H9 (cell line): ENCODE results near the gene TRMT2A. TPM values are rescaled to one million over a fixed set of nuclear protein-coding genes. Genes with fewer than 3 reads are reported as not detected.

ENCODE experiments used
- DNase-seq: peaks from one replicate; pipeline ENCODE4 v3.0.0-alpha.2; 2017
- H2AFZ ChIP-seq: one replicate; pipeline ENCODE4 v1.6.1; 2013; ENCODE audit warnings: mild to moderate bottlenecking, low read length, control low read depth, moderate library complexity
- H2AK5ac ChIP-seq: 2 replicates; pipeline ENCODE4 v1.6.1; 2013; ENCODE audit warnings: low read length, control low read depth, mixed read lengths; ENCODE audit not compliant: insufficient read length
- H2BK120ac ChIP-seq: one replicate; pipeline ENCODE4 v1.6.1; 2013; ENCODE audit warnings: low read depth, mild to moderate bottlenecking, low read length, control low read depth, inconsistent platforms; ENCODE audit not compliant: poor library complexity, severe bottlenecking
- H2BK12ac ChIP-seq: 2 replicates; pipeline ENCODE4 v1.6.1; 2013; ENCODE audit warnings: low read length, control low read depth, mixed read lengths, low read depth; ENCODE audit not compliant: insufficient read length
- H2BK15ac ChIP-seq: 2 replicates; pipeline ENCODE4 v1.6.1; 2013; ENCODE audit warnings: low read depth, low read length, control low read depth
- H2BK20ac ChIP-seq: one replicate; pipeline ENCODE4 v1.6.1; 2013; ENCODE audit warnings: low read depth, mild to moderate bottlenecking, low read length, control low read depth, inconsistent platforms; ENCODE audit not compliant: poor library complexity, severe bottlenecking
- H2BK5ac ChIP-seq: 2 replicates; pipeline ENCODE4 v1.6.1; 2013; ENCODE audit warnings: low read length, control low read depth, mixed read lengths; ENCODE audit not compliant: insufficient read length
- H3K14ac ChIP-seq: 2 replicates; pipeline ENCODE4 v1.6.1; 2013; ENCODE audit warnings: low read length, control low read depth; ENCODE audit not compliant: insufficient read depth
- H3K18ac ChIP-seq: 2 replicates; pipeline ENCODE4 v1.6.1; 2013; ENCODE audit warnings: low read depth, mild to moderate bottlenecking, mixed read lengths, low read length, control low read depth; ENCODE audit not compliant: insufficient read length
- H3K23ac ChIP-seq: 2 replicates; pipeline ENCODE4 v1.6.1; 2013; ENCODE audit warnings: low read length, control low read depth, mixed read lengths, low read depth; ENCODE audit not compliant: insufficient read length
- H3K23me2 ChIP-seq: 2 replicates; pipeline ENCODE4 v1.6.1; 2013; ENCODE audit warnings: low read depth, mild to moderate bottlenecking, mixed read lengths, low read length, control low read depth; ENCODE audit not compliant: insufficient read length, poor library complexity, severe bottlenecking
- H3K27ac ChIP-seq: 2 replicates; pipeline ENCODE4 v1.5.1; 2013; ENCODE audit warnings: low read length, control low read depth, mixed read lengths, low read depth; ENCODE audit not compliant: insufficient read length
- H3K27me3 ChIP-seq: 2 replicates; pipeline ENCODE4 v1.6.1; 2013; ENCODE audit warnings: low read length, control low read depth, inconsistent platforms; ENCODE audit not compliant: insufficient read depth
- H3K4ac ChIP-seq: 2 replicates; pipeline ENCODE4 v1.6.1; 2013; ENCODE audit warnings: low read depth, mild to moderate bottlenecking, control low read depth, inconsistent platforms, low read length, moderate library complexity
- H3K4me1 ChIP-seq: 2 replicates; pipeline ENCODE4 v1.6.1; 2013; ENCODE audit warnings: low read length, control low read depth, inconsistent platforms; ENCODE audit not compliant: insufficient read depth
- H3K4me2 ChIP-seq: 2 replicates; pipeline ENCODE4 v1.6.1; 2013; ENCODE audit warnings: low read length, control low read depth, mixed read lengths; ENCODE audit not compliant: insufficient read length, insufficient read depth
- H3K56ac ChIP-seq: 2 replicates; pipeline ENCODE4 v1.6.1; 2013; ENCODE audit warnings: low read depth, mild to moderate bottlenecking, mixed read lengths, low read length, control low read depth; ENCODE audit not compliant: insufficient read length
- H3K79me1 ChIP-seq: 2 replicates; pipeline ENCODE4 v1.6.1; 2013; ENCODE audit warnings: low read depth, mild to moderate bottlenecking, moderate library complexity, low read length, control low read depth, inconsistent platforms; ENCODE audit not compliant: insufficient read depth, poor library complexity, severe bottlenecking
- H3K79me2 ChIP-seq: 2 replicates; pipeline ENCODE4 v1.6.1; 2013; ENCODE audit warnings: low read length, control low read depth, inconsistent platforms; ENCODE audit not compliant: insufficient read depth
- H3K9ac ChIP-seq: 2 replicates; pipeline ENCODE4 v1.6.1; 2013; ENCODE audit warnings: low read length, control low read depth, mixed read lengths; ENCODE audit not compliant: insufficient read length; ENCODE audit errors: extremely low read depth
- H3K9me3 ChIP-seq: one replicate; pipeline ENCODE4 v1.6.1; 2013; ENCODE audit warnings: low read depth, low read length, inconsistent platforms; ENCODE audit not compliant: control insufficient read depth
- H3T11ph ChIP-seq: one replicate; pipeline ENCODE4 v1.6.1; 2013; ENCODE audit warnings: mild to moderate bottlenecking, low read length, control low read depth, inconsistent platforms
- H4K20me1 ChIP-seq: one replicate; pipeline ENCODE4 v1.6.1; 2013; ENCODE audit not compliant: control insufficient read depth, insufficient read length, insufficient read depth
- H4K5ac ChIP-seq: 2 replicates; pipeline ENCODE4 v1.6.1; 2013; ENCODE audit warnings: low read depth, mild to moderate bottlenecking, mixed read lengths, low read length, control low read depth; ENCODE audit not compliant: insufficient read length
- H4K8ac ChIP-seq: replicated peaks from 2 replicates; pipeline ENCODE4 v1.6.1; 2013; ENCODE audit warnings: low read length, control low read depth, mixed read lengths, low read depth; ENCODE audit not compliant: insufficient read length
- H4K91ac ChIP-seq: 2 replicates; pipeline ENCODE4 v1.6.1; 2013; ENCODE audit warnings: low read depth, mild to moderate bottlenecking, moderate library complexity, mixed read lengths, low read length, control low read depth; ENCODE audit not compliant: insufficient read length
- H3K27ac Mint-ChIP-seq, 3 experiments: 2 replicates in 2 of 3; 3 replicates in 1 of 3; pipeline ENCODE4 v1.8.0; 2020 to 2021; ENCODE audit warnings: mixed read lengths in 3 of 3, mild to moderate bottlenecking in 1 of 3, moderate library complexity in 1 of 3
- H3K27me3 Mint-ChIP-seq: 2 replicates; pipeline ENCODE4 v1.8.0; 2021; ENCODE audit warnings: low read depth, mild to moderate bottlenecking, moderate library complexity, mixed read lengths
- H3K36me3 Mint-ChIP-seq, 3 experiments: 2 replicates in 2 of 3; 3 replicates in 1 of 3; pipeline ENCODE4 v1.8.0; 2020 to 2021; ENCODE audit warnings: low read depth in 3 of 3, mixed read lengths in 3 of 3; ENCODE audit not compliant: insufficient read depth in 1 of 3
- H3K4me1 Mint-ChIP-seq, 2 experiments: 2 replicates each; pipeline ENCODE4 v1.8.0; 2020; ENCODE audit warnings: mixed read lengths in 2 of 2
- H3K4me3 Mint-ChIP-seq, 2 experiments: 2 replicates in 1 of 2; 3 replicates in 1 of 2; pipeline ENCODE4 v1.8.0; 2020 to 2021; ENCODE audit warnings: mild to moderate bottlenecking in 2 of 2, mixed read lengths in 2 of 2, moderate library complexity in 1 of 2
- H3K9me3 Mint-ChIP-seq, 2 experiments: 2 replicates in 1 of 2; 3 replicates in 1 of 2; pipeline ENCODE4 v1.8.0; 2020; ENCODE audit warnings: mild to moderate bottlenecking in 2 of 2, mixed read lengths in 2 of 2, moderate library complexity in 1 of 2
- WGBS: extraction: QIAGEN DNeasy Blood & Tissue Kit; methylation state at CpG from one replicate; pipeline ENCODE4 v1.1.7; 2013; ENCODE audit warnings: missing lambda C conversion rate, low lambda C conversion rate, mixed read lengths; ENCODE audit not compliant: insufficient read length; ENCODE audit errors: extremely low coverage; 5-methylcytosine and 5-hydroxymethylcytosine counted together
- total RNA-seq: library from RNA; stranded (reverse); gene quantifications from 2 replicates; pipeline ENCODE4 v1.2.1, GENCODE V29; 2021
- TF ChIP-seq, protein P1 (sequence below): fragments of 200-600 bp; sonication (generic); conservative IDR thresholded peaks from 3 replicates; pipeline ENCODE4 v1.8.0; 2021; ENCODE audit warnings: antibody characterized with exemption, mild to moderate bottlenecking

Gene TRMT2A
- total RNA-seq, 1 experiment from 2014 or later = 58.2 TPM

DNA sequence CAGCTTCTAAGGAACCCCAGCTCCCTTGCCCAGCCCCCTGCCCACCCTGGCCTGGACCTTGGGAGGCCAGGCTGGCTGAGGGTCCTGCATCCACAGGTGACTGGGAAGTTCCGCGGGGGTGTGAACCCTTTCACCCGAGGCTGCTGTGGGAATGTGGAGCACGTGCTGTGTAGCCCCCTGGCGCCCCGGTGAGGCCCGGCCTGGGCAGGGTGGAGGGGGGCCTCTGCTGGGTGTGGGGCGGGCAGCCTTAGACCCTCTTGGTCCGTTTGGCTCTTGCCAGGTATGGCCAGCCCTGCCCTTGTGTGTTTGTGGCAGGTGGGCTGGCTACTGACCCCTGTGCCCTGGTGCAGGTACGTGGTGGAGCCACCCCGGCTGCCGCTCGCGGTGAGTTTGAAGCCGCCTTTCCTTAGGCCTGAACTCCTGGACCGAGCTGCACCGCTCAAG is 23.5 kb upstream of the TRMT2A start:
- H3K36me3 Mint-ChIP-seq = no peaks in the 10 kb centered on the region; a peak in 3 of 7 replicates

More for the DNA sequence above, 23.5 kb upstream of the TRMT2A start:
- no peaks in the 10 kb centered on the region for H3K4me1 ChIP-seq
- H3K9me3 Mint-ChIP-seq = no peaks in the 10 kb centered on the region
- TF ChIP-seq, protein P1, sequence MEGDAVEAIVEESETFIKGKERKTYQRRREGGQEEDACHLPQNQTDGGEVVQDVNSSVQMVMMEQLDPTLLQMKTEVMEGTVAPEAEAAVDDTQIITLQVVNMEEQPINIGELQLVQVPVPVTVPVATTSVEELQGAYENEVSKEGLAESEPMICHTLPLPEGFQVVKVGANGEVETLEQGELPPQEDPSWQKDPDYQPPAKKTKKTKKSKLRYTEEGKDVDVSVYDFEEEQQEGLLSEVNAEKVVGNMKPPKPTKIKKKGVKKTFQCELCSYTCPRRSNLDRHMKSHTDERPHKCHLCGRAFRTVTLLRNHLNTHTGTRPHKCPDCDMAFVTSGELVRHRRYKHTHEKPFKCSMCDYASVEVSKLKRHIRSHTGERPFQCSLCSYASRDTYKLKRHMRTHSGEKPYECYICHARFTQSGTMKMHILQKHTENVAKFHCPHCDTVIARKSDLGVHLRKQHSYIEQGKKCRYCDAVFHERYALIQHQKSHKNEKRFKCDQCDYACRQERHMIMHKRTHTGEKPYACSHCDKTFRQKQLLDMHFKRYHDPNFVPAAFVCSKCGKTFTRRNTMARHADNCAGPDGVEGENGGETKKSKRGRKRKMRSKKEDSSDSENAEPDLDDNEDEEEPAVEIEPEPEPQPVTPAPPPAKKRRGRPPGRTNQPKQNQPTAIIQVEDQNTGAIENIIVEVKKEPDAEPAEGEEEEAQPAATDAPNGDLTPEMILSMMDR = no peak
- H3K27ac ChIP-seq = no peak overlapping the region
- H3K79me1 ChIP-seq = no peaks in the 10 kb centered on the region
- H2AK5ac ChIP-seq = no peak overlapping the region
- no peak overlapping the region for H2BK15ac ChIP-seq
- no peaks in the 10 kb centered on the region for H3K27me3 ChIP-seq
- H3K27ac Mint-ChIP-seq = no peak overlapping the region
- no peak overlapping the region for H2AFZ ChIP-seq
- H3K27me3 Mint-ChIP-seq = no peaks in the 10 kb centered on the region
- H3K56ac ChIP-seq = no peak overlapping the region
- no peak overlapping the region for H4K8ac ChIP-seq
- no peak overlapping the region for H3T11ph ChIP-seq
- H3K9me3 ChIP-seq = no peaks in the 10 kb centered on the region
- H3K79me2 ChIP-seq = no peaks in the 10 kb centered on the region; the same call in 1 of the 2 replicates
- no peak overlapping the region for H3K9ac ChIP-seq
- no peak overlapping the region for H3K14ac ChIP-seq
- no peak overlapping the region for H3K23ac ChIP-seq
- no peak overlapping the region for H2BK120ac ChIP-seq
- peaks cover 3% of the 10 kb centered on the region for H4K20me1 ChIP-seq
- H3K23me2 ChIP-seq = no peaks in the 10 kb centered on the region
- WGBS = no CpG with 5 or more reads among the region's 17 CpGs
- H4K5ac ChIP-seq = no peak overlapping the region
- no peak overlapping the region for H3K18ac ChIP-seq
- H2BK12ac ChIP-seq = no peak overlapping the region
- no peak overlapping the region for H3K4me3 Mint-ChIP-seq
- H4K91ac ChIP-seq = no peak overlapping the region
- no peak overlapping the region for H3K4me2 ChIP-seq
- DNase-seq = no peak
- H3K4me1 Mint-ChIP-seq = no peaks in the 10 kb centered on the region; a peak in 1 of 4 replicates
- no peak overlapping the region for H3K4ac ChIP-seq
- no peak overlapping the region for H2BK5ac ChIP-seq
- H2BK20ac ChIP-seq = no peak overlapping the region
